Measurements from ENCODE around the gene CENPU.
"Not testable (repeated sequence)": the region's sequence is repeated elsewhere in the genome, so short reads cannot be mapped to it uniquely, and the experiment has no call there.

CENPU gene, protein sequence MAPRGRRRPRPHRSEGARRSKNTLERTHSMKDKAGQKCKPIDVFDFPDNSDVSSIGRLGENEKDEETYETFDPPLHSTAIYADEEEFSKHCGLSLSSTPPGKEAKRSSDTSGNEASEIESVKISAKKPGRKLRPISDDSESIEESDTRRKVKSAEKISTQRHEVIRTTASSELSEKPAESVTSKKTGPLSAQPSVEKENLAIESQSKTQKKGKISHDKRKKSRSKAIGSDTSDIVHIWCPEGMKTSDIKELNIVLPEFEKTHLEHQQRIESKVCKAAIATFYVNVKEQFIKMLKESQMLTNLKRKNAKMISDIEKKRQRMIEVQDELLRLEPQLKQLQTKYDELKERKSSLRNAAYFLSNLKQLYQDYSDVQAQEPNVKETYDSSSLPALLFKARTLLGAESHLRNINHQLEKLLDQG

DNA sequence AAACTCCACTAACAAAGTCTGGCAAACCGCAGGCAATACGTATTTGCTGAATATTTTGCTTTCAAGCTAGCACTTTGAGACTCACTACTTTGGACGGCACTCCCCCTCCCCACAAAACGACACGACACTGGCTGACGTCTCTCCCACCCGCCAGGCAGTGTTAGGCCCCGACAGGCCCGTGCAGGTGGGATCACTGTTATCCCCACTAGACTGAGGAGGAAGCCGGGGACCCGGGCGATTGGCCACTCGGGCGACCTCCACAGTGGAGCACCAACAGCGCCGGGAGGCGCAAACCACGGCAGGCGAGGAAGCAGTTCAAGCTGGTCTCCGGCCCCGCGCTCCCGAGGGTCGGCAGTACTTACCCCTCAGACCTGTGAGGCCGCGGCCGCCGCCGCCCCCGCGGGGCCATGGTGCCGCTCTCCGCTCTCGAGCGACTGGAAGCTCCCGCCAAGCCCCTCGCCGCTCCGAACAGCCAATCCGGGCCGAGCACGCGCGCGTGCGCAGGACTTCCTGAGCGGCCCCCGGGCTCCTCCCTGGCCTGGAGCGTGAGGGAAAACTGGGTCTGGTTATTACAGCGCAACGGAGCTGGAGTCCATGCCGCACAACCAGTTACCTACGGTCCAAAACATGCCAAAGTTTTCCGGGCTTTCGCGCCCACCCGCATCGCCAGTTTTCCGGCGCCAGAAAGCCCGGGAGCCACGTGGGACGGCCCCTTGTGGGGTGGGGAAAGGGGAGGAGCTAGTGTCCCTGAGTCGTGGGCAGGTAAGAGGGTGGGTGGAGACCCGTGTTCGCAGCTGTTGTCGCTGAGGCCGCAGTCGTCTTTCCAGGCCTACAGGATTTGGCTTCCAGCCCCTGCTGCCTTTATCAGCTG is at the start of gene CENPU:
TSS of gene CENPU (minus strand) at position 443 of the 871 bp plus-strand sequence. CDS start at position 409, 34 bp downstream.
- peak; percentile 87 to 93 (median 91) for DNase-seq

DNA sequence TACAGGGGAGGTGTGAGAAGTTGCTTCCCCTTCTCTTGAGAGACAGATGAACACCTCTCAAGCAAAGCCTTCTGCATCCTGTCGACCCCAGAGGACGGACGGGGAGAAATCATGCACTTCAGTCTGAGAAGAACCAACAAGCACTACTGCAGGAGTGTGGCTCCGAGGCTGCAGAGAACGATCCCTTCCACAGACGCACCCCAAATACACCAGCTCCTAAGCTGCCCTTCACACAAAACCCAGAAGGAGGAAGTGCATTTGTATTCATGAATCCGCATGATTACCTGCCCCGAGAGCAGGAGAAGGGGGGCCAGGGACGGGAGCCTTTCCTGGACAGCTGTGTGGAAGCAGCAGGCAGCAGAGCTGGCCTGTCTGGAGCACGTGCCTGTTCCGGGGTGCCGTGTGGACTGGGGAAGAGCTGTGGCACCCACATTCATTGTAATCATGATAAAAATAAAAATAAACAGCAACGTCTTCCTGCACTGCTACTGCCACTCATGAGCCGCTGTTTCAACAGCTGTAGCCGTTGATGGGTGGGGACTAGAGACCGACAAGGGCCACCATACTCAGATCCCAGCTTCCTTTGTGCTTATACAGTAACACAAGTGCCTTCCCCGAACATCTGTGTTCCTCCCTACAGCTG is 49.0 kb upstream of the CENPU start:
- no peak for DNase-seq

DNA sequence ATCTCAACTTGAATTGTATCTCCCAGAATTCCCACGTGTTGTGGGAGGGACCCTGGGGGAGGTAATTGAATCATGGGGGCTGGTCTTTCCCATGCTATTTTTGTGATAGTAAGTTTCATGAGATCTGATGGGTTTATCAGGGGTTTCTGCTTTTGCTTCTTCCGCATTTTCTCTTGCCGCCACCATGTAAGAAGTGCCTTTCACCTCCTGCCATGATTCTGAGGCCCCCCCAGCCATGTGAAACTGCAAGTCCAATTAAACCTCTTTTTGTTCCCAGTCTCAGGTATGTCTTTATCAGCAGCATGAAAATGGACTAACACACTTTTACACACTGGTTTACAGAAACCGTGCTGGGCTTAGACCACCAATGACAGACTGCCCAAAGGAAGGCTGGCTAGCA is 45.3 kb upstream of the CENPU start:
- DNase-seq = not testable (repeated sequence)

DNA sequence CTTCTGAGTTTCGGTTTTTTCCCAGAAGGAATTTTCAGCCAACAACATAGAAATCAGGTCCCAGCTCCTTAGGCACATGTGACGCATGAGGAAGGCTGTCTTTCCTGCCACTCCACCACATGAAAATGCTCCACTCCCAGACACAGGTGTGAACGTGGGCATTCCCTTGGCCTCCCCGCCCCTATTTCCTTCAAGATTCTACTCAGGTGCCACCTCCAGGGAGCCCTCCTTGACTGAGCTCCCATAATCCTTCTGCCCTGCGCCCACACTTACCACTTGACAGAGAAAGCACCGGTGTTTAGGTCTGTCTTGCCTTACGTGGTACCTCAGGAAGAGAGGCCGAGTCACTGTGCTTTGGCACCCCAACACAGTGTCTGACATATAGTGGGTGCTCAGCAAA is 44.4 kb upstream of the CENPU start:
- DNase-seq = no peak

DNA sequence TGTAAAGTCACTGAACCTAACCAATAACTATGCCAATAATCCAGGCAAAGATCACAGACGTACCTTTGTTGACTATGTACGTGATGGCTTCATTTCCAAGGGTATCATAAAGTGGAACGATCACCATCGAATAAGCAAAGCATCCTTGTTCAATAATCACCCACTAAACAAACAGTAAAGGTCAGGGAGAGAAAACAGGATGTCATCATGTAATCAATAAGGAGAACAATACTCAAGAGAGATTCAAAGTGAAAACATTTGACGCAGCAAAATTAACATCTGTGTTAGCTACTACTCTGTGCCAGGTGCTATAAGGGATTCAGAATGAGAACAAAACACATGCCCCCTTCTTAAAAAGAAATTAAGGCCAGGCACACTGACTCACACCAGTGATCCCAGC is 42.9 kb upstream of the CENPU start:
- no peak for DNase-seq

DNA sequence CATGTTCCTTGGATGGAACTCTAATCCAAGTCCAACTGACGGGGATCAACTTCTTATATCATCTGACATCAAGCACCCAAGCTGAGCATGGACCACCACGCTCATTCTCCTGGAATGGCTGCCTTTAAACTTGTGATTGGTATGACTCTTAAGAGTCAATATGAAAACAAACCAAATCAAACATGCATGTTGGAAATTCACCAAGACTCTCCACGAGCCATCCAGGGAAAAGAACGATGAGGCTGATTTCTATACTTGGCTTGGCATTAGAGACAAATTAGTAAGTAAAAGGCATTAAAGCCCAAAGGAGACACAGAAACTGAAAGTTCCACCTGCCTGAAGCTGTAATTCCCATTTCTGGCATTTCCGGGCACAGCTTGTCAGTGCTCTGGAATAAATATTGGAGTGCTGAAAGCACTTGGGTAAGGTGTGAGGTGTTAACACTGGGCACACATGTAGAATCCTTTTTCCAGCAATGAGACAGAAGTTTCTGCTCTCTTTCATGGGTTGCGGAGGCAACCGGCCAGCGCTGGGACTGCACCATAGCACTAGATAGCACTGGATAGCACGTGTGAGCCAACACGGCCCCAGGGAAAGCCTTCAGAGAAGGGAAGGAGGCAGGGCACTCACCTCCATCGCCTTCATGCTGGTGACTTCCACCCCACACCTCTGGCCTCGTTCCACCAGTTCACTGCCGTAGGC is 42.1 kb upstream of the CENPU start:
- no peak for DNase-seq

DNA sequence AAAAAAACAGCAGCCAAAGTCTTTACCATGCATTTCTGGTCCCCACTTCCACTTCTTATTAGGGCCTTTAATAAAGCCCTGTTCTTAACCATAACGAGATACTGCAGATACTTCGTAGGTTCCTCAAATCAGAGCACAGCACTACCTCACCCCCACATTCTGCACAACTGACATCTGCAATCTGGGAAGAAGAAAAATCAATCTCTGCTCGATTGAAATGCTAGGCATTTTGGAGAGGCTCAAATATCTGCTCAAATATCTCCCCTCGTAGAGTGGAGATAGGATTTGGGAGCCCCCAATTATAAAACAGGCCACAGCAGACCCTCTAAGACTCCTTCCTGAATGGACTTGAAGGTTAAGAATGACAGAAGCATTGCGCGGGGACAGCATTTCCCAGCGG is 40.3 kb upstream of the CENPU start:
- DNase-seq = no peak

DNA sequence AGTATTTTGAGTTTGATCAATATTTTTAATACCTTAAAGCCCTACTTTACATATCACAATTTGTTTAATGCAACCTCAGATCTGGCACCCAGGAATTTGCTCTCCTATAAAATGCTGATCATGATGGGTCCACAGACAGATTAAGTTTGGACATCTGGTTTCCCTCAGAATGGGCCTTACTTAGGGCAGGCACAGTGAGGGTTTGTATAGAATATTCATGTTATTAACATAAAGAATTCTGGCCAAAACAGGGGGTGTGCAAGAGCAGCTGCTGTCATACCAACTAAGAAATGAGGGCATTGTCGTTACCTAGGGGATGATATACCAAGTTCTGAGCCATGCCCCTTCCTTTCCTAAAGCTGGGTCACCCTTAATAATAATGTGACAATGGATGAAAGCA is 37.5 kb upstream of the CENPU start:
- DNase-seq = no peak

DNA sequence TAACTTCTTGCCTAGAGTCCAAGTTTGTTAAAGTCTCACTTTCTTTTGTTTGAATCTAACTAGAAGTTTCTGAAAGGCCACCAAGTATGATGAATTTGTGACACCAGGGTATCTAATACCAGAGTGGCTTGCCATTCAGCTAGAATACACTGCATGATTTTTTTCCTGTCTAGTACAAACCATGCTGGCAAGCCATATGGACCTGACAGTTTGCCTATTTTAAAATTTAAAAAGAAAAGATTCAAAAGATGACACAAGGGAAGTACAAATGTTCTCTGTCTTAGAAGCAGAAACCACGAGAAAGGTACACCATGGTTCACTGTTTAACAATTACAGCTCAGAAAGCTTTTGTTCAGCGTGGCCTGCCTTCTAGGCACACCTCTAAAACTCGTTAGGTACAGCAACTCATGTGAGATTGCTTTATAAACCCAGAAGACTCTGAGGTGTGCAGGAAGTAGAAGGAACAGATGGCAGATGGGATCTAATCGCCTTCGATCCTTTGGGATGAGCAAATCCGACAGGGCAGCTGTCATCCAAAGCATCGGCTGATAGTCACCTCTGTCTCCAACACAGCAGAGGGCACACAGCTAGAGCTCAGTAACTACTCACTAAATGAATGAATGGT is 35.4 kb upstream of the CENPU start:
- no peak for DNase-seq

DNA sequence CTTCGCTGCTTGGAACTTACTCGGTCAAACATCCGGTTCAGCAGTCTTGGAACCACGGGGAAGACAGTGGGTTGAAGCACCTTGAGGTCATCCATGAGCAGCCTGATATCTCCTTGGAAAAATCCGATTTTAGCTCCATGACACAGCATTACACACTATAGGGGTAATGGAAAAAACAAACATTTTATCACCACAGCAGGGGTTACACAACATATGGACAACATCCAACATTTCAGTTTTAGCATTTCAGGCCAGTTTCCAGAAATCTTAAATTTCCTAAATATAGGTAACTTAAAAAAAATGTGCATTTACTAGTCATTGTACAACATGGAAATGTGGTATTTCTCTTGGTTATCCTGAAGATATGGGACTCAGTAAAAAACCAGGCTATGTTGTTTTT is 34.4 kb upstream of the CENPU start:
- no peak for DNase-seq

DNA sequence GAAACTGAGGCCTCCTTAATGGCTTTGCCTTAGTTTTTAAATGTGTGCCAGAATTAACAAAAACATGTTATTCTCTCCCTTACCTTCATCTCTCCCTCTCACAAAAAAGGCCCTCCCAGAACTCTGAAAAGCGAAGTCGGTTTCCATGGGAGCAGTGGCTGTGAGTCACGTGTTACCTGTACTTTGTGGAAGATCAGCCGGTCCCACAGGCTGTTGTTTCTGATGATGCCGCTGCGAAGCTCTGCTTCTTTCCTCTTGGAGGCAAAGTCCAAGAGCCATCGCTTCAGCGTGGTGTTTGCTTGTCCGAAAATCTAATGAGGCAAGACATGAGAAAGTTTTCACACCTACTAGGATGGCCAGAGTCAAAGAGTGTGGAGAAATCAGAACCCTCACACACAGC is 32.5 kb upstream of the CENPU start:
- no peak for DNase-seq

DNA sequence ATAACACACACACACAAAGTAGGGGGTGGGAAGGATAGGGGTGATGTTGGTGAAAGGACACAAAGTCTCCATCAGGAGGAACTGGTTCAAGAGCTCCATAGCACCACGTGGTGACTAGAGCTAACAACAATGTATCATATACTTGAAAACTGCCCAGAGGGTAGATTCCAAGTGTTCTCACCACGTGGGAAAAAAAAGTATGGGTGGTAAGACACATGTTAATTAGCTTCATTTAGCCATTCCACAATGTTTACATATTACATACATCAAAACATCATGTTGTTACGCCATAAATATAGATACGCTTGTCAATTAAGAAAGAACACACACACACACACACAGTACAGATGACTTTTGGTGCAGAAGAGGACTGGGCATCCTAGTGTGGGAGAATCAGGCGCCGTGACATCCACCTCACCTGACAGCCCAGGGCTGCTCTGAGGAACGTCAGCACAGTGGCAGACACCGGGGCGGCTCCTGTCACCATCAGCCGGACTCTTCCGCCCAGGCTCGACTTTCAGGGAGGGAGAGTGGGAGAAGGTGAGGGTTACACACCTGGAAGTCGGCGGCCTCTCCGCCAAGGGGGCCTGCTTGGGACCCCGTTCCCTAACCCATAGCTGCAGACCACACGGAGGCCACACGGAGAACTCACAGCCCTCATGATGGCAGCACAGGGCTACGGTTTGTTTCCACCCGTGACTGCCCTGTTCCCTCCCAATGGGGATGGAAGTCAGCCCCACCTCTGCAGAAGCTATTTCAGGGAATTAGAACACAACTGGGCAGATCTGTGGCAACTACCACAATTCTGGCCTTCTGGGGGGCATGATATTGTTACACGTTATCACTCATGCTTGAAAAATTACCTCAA is 31.8 kb upstream of the CENPU start:
- no peak for DNase-seq

DNA sequence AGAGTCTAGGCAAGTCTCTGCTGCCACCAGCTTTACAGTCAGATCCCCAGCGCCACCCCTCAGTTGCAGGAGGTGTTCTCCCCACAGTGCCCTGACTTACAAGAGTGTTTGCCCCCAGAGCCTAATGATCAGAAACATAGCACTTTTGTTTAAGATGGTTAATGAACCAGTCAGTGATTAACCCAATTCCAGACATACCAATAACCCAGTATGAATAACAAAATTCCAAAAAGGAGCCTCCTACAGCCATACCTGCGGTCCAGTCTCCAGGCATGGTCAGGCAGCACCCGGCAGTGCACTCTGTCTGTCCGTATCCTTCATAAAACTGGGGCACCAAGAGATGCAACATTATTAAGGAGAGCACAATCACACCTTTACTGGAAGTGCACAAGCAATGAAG is 30.7 kb upstream of the CENPU start:
- no peak for DNase-seq

DNA sequence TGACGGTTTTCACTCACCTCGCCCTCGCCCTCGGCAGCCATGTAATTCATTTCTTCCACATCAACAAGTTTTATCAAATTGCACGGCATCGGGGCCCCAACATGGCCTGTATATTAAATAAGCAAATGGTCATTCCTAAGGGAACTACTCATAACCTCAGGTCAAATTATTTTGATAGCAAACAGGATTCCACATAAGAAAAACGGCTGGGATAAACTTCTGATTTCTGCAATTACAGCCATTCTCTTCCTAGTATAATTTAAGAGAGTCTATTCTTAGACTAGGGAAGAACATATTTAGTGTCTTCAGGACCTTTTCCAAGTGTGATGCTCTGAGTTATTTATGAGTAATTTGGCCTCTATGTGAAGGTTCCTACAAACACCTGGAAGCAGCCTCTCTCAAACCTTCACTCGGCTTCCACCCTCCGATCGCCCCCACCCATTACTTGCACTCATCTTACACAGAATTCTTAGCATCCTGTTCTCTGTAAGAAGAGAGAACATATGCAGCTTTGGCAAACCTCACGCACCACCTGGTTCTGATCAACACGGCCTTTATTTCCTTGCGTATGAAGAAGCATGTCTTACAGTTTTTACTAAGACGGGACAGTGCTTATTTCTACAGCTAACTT is 29.4 kb upstream of the CENPU start:
- DNase-seq = no peak

DNA sequence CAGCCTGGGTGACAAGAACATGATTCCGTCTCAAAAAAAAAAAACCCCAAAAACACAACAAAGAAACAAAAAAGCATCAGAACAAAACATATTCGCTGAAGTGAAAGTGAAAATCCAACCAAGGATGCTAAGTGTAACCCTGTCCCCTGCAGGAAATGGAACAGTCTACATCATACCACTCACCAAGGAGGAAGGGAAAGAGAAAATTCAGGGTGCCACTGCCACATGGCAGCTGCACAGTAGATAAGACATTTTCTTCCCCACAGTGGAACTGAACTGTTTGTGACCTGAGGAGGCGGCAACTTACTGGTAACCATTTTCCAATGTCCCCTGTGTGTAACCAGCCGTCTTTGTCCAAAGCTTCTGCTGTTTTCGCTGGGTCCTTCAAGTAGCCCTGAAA is 28.2 kb upstream of the CENPU start:
- DNase-seq = no peak

DNA sequence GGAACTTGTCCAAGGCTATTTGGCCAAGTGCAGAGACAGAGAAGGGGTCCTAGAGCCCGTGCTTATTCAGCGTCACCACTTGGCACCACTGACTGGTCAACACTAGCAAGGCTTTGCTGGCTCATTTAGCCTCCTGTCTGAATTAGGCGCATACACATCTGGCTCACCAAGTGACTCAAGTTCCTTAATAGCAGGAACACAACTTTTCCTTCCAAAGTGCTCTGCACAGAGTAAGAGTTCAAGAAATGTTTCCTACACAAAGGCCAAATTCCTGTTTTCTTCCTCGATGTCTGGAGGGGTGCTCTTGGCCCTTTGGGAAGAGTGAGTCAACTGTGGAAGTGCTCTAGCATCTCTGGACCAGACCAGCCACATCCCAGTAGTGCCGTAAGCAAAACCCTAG is 26.8 kb upstream of the CENPU start:
- no peak for DNase-seq

DNA sequence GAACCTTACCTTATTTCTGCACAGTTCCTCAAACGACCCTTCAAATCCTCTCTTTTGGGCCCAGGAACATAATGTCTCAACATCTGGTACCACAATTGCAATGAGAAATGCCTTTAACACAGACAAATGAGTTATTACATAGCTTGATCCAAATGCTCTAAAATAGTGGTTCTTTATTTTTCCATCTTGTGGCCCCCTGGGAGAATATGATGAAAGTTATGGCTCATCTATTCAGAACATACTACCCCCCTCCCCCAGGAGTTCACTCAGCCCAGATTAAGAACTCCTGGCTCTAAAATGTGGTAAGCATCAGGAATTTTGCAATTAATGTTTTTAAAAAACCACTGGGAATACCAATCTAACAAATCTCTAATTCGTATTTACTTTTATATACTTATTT is 23.9 kb upstream of the CENPU start:
- DNase-seq = no peak

DNA sequence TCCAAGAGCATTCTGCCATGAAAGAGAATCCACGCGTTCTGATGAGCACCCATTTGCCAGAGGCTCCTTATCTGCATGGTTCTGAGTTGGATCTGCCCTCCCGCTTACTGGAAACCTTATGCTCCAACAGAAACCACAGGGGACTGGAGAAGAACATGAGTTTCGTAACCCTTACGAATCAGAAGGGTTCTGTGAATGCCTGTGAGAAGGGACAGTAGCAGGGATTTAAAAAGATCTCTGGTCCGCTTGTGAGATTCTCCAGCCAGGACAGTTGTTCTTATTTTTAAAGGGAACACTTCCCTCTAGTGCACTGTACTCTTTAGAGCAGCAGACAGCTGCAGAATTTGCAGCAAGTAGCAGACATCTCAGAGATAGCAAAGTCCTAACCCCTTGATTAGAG is 22.5 kb upstream of the CENPU start:
- no peak for DNase-seq

DNA sequence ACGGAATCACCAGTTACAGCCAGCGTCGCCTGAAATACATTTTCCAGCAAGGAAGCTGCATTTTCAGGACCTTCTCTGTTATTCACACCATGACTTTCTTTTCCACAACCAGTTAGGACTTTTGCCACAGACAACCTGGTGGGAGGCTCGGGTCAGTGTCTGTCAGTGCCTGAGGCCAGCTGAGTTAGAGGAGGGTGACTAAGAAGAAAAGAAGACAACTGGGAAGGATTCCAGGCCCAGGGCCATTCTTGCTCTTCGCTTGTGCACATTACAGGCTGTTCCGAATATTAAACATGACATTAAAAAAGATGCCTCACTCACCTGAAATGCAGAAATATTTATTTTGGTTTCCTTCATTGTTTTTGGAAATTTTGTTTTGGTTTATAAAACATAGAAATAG is 21.4 kb upstream of the CENPU start:
- DNase-seq = no peak

DNA sequence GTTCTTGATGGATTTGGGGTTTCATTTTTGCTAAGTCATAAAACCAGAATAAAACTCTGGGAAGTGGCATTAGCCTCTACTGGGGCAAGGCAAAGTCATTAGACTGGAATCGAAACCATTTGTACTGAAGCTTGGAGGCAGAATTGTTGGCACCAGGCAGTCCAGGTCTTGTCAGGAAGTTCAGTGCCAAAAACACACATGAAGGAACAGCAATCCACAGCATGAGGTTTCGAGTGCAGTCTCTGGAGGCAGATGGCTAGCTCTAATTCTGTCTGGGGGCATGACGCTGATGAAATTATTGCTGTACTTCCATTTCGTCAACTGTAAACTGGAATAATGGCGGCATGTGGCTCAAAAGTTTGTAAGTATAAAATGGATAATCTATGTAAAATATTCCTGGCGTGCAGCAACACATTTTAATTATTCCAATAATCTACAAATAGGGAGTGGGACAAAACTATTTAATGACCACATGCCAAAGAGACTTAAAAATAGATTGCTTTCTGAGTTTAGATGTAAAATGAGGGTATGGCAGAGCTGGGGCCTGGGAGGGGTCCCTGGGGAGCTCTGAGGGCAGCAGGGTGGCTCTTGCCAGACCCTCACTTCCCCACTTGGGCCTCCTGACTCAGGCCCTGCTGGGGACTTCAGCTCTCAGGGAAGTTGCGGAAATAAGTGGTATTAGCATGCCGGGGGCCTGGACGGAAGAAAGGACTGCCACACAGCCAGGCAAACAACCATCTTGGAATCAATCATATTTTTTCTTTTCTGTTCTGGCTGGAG is 18.8 kb upstream of the CENPU start:
- no peak for DNase-seq
